ENCODE measurements around the gene FKBP2.

FKBP2 gene

GRCh38 chr11:64285885-64286800, 45.2 kb downstream of the FKBP2 start:
- peak overlapping the region; percentile 98 for H3K27ac ChIP-seq
- peak; percentile 89 for TF ChIP-seq CTCF (conservative IDR thresholded peaks at IDR 0.05)

- H3K27ac ChIP-seq, result peak overlapping the region; percentile 98
- TF ChIP-seq CTCF (conservative IDR thresholded peaks at IDR 0.05), result no peak
These were observed 45.9 kb downstream of the FKBP2 start for GRCh38 chr11:64286801-64287159.

GRCh38 chr11:64287676-64288352, 46.9 kb downstream of the FKBP2 start:
- TF ChIP-seq CTCF (conservative IDR thresholded peaks at IDR 0.05), result no peak
- peak overlapping the region; percentile 98; the same call in 1 of the 2 replicates for H3K27ac ChIP-seq

- no peak for TF ChIP-seq CTCF (conservative IDR thresholded peaks at IDR 0.05)
These were observed 47.5 kb downstream of the FKBP2 start for GRCh38 chr11:64288353-64288750.

GRCh38 chr11:64289002-64289564, 48.2 kb downstream of the FKBP2 start:
- no peak overlapping the region for H3K27ac ChIP-seq
- TF ChIP-seq CTCF (conservative IDR thresholded peaks at IDR 0.05), result no peak

More at GRCh38 chr11:64288353-64288750, 47.5 kb downstream of the FKBP2 start:
- no peak overlapping the region for H3K27ac ChIP-seq

GRCh38 chr11:64290352-64291261, 49.7 kb downstream of the FKBP2 start:
- H3K27ac ChIP-seq, result peak overlapping the region; percentile 36; the same call in 1 of the 2 replicates
- no peak for TF ChIP-seq CTCF (conservative IDR thresholded peaks at IDR 0.05)
